Measurements from ENCODE around the gene ATP6V0E2.

Gene ATP6V0E2

DNA sequence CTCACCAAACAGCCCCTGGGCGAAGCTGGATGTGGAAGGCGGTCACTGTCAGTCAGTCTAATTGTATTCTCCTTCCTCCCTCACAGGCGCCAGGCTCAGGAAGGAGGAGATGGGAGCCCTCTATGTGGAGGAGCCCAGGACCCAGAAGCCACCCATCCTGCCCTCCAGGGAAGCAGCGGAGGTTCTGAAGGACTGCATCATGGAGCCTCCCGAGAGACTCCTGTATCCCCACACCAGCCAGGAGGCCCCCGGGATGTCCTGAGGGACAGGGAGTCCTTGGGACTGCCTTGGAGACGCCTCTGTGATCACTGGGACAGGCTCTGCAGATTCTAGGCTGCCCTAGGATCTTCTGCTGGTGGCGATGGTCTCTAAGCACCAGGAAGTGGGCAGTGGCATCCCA is 9.7 kb upstream of the ATP6V0E2 start:
- DNase-seq = no peak

DNA sequence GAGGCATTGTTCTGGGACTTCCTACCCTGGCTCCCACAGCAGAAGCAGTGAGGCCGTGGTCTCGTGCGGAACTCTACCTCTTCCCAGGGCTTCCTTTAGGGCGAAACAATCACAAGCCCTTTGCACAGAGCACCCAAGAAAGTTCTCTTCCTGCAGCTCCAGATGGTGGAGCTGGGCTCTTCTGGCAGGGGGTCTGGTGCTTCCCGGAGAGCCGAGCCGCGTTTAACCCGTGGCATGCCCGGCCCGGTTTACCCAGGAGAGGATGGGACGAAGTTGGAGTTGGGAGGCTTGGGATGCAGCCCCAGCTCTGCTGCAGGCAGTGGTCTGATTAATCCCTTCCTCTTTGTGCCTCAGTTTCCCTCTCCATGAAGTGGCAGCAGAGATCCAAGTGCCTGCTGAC is 9.0 kb upstream of the ATP6V0E2 start:
- no peak for DNase-seq

GRCh38 chr7:149865437-149865836 is 8.3 kb upstream of the ATP6V0E2 start:
- no peak for DNase-seq

DNA sequence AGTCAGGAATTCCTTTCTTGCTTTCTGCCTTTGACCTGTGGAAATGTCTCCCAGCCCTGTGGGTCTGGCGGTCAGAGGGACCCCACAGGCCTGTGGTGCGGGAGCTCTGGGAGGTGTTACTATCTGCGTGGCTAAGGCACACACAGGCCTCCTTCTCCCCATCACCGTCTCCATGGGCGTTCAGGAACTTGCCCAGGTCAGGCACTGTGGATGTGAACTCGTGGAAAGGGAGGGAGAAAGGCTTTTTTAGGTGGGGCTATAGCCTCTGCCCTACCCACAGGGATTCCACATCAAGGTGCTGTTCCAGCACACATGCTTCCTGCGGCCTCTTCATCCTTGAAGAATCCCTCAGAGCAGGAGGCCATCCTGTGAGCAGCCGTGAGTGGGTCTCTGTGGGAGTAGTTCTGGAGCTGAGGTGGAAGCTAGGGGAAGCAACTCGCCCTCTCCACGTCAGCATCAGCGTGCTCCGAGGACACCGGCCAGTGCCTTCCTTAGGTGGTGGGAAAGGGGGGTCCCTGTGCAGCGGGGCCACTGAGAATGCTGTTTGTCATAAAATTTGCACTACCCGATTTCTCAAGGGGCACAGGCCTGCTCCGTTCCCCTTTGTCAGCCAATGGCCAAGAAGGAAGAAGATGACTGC is 7.5 kb upstream of the ATP6V0E2 start:
- no peak for DNase-seq

DNA sequence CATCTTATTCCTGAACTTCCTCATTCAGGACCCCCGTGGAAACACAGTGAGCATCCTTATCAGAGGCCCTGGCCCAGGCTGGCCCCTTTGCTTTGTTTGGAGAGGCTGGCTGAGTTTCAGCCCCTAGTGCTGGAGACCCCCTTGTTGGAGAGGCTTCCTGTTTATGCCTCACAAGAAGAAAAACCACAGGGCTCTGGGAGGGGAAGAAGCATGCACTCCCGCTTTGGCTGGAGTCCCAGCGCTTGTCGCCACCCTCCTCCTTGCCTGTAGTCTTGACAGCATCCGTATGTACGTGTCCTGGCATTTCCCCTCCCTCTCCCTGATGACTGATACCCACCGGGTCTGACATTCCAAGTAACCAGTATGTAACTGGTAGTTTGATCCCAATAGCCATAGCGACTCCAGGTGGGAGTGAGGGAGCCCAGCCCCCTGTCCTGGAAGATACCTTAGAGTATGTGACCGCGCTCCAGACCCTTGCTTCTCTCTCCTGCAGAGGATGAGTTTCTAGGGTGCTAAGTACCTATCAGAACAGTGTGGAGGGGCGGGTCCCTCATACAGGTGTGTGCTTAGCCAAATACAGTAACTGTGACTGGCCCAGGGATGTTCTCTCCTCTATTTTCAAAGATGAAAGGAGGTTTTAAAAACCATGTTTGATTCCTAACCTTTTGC is 6.9 kb upstream of the ATP6V0E2 start:
- DNase-seq = no peak

DNA sequence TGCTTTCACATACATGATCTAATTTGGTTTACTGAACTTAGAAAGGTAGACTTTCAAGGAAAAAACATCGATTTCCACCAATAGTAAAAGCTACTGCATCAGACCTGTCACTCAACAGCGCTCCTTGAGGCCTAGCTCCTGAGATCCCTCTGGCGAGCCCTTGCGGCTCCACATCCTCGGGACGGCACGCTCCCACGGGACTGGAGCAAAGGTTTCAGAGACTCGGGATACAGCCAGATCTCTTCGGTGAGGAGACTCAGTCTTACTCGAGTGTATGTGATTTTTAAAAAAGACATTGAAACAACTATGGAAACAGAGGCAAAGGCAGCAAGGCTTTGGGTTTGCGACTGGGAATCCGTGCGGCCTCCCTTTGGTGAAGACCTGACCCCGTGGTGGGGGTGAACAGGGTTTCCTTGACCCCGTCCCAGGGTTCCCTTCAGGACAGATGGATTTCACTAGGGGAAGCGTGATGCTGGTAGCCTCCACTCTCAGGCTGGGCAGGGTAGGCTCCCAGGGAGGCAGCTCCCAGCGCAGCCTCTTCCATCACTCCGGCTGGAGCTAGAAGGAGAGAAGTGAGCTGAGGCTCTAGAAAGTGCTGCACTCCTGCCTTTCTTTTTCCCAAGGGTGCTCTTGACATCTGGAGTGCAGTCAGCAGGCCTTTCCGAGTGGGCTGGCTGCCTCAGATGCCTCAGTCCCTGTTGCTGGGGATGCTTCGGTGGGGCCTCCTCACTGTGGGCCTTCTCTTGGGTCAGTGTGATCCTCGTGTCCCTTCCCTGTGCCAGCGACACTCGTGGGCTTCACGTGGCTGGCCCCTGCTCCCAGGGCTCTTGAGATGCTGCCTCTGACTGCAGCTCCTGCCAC is 5.8 kb upstream of the ATP6V0E2 start:
- DNase-seq = no peak

GRCh38 chr7:149868623-149869290 is 5.0 kb upstream of the ATP6V0E2 start:
- DNase-seq = no peak

DNA sequence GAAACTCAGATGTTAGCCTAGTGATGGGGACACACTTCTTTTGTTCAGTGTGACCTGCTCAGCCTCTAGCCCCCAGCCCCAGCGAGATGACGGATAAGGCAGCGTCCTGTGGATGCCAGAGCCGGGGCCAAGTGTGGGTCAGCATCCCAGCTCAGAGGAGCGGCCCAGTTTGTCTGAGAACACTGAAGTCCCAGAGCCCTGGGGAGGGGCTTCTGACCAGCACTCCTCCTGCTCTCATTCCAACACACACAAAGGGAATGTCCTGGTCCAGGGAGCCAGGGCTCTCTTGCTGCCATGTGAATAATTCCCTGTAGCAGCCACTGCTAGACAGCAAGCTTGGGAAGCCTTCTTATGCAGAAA is 4.5 kb upstream of the ATP6V0E2 start:
- no peak for DNase-seq

DNA sequence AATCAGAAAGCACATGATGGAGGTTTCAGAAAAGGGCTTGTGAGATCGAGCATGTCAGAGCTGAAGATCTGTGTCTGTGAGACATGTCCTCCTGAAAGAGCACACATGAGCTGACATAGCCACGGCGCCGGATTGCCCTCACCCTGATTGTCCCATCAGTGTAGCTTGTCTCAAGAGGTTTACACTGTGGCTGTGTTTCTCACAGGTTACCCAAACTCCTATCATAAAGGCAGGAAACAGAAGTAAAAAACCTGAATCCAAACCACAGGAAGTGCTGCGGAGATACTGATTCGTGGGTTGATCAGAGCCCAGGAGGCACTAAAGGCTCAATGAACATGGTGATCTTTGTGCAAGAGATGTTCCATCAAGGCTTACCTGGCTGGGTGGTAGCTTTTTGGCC is 3.9 kb upstream of the ATP6V0E2 start:
- no peak for DNase-seq

DNA sequence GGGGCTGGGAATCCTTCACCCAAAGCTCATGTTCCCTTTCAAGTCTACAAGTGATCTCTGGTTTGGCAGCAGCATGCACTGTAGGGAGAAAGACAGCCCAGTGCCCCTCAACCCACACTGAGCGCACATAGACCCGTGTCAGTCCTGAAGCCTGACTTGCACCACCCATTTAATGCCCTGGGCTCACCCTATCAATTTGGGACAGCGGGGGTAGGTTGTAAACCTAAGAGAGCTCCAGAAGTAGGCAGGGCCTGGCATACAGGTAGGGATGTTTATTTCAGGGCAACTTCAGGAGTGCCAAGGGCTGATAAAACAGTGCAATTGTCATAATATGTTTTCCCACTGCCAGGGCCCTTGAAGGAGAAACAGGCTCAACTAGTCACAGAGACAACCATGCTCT is 3.5 kb upstream of the ATP6V0E2 start:
- DNase-seq = no peak

GRCh38 chr7:149870701-149871483 is 2.9 kb upstream of the ATP6V0E2 start:
- no peak for DNase-seq

GRCh38 chr7:149871576-149871975 is 2.2 kb upstream of the ATP6V0E2 start:
- DNase-seq = no peak

GRCh38 chr7:149872419-149873073 is 1.2 kb upstream of the ATP6V0E2 start:
- DNase-seq = peak; percentile 54

DNA sequence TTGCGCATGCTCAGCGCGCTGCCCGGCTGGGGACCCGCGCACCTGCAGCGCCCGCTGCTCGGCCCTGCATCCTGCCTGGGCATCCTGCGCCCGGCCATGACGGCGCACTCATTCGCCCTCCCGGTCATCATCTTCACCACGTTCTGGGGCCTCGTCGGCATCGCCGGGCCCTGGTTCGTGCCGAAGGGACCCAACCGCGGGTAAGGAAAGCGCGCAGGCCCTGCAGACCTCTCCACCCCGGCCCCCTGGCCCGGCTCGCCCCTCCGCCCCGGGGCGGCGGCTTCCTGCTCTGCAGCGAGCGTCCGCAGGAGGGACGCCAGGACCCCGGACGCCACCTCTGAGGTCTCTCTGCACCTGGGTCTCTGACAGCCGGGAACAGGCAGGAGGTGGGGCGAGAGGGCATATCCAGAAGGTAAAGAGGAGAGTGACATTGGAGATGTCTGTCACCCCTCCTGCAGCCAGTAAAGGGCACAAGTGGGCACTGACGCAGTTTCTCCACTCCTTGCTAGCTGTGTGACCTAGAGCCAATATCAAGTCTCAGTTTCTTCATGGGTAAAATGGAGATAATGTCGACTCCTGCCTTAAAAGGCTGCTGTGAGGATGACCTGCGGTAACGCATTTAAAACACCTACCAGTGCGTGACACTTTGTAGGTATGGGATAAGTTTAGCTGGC is 338 bp downstream of the ATP6V0E2 start:
- DNase-seq = no peak

DNA sequence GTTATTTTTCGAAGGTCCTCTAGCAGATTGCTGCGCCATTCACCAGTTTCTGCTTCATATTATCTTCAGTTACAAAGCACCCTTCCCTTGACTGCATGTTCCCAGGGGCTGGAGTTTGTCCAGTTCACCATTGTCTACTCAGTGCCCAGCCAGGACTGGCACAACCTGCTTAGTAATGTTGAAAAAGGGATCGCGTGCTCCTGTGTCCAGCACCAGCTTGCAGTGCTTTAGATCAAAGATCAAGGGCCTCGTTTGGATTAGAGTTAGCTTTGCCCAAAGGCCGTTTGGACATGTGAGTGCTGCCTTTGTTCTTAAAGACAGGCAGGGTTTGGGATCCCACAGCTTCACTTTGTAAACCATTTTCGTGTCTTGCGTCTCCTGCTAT is 867 bp downstream of the ATP6V0E2 start:
- no peak for DNase-seq

DNA sequence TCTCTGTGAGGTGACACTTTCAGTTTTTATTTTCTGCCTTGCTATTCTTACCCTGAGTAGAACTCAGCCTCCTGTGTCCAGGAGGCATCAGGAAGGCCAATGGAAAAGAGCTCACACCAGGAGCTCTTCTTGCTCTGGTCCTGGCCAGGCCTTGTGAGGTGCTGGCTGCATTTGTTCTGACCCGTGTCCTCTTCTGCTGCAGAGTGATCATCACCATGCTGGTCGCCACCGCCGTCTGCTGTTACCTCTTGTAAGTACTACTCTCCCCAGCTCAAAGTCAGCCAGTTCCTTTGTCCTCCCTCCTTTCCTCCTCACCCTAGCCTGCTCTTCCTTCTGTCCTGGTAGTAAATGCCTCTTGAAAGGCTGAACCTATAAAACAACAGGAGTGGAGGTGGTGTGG is 1.6 kb downstream of the ATP6V0E2 start:
- DNase-seq = no peak

GRCh38 chr7:149877890-149878522 is 4.2 kb downstream of the ATP6V0E2 start:
- no peak for DNase-seq

DNA sequence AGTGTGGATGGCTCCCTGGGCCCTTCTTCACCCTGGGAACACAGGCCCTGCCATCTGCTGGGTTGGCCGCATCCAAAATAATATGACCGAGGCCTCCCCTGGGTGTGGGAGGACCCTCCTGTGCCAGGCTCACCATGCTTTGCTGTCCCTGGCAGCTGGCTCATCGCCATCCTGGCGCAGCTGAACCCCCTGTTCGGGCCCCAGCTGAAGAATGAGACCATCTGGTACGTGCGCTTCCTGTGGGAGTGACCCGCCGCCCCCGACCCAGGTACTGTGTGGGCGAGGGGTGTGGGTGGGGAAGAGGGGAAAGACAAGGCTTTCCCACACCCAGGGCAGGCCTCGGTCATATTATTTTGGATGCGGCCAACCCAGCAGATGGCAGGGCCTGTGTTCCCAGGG is 4.8 kb downstream of the ATP6V0E2 start:
- DNase-seq = no peak

GRCh38 chr7:149879271-149879743 is 5.5 kb downstream of the ATP6V0E2 start:
- no peak for DNase-seq

DNA sequence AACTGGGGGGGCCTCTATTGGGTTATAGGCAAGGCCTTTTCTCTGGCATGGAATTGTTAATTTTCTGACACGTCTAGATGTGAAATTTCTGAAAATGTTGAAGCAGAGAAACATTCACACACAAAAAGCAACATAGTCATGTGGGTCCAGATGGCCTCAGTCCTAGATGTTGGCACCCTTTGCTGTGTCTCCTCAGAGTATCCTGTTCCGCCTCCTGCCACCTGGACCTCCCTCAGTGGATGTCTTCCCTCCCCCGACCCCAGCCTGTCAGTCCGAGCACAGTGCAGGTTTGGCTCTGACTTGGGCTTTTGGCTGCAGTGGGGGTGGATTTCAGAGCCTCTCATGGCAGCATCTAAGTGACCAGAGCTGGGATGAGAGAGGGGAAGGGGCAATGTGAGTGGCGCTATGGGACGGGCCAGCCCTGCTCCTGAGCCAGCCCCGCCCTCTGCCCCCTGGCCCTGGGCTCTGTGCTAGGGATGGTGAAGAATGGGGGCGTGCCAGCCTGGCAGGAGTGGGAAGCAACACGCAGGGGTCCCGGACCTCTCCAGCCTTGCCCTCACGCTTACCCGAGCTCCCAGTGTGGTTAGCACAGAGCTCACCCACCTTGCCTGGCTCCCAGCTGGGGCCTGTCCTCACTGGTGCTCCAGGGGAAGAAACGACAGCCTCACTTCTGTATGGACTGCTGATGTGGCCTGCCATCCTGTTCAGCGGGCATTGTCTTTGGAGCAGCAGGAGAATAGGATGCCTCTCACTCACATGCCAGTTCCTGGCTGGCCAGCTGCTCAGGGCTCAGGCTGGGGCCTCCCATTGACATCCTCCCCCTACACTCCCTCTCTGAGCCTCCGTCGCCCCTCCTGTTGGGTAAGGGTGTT is 6.2 kb downstream of the ATP6V0E2 start:
- DNase-seq = no peak

Measured in NCI-H1417 treated with DMSO at 0.1 percent for 48 hours (cell line).